GM12865 (cell line): ENCODE measurements around the gene PPRC1.

Experiments used
- DNase-seq: peaks from one replicate; pipeline ENCODE4 v3.0.0; 2010; ENCODE audit warnings: low read depth
- H3K4me3 ChIP-seq: 2 replicates; pipeline ENCODE4 v1.5.1; 2011; ENCODE audit warnings: mild to moderate bottlenecking, low read depth, low read length, control low read depth
- CTCF ChIP-seq: IDR thresholded peaks from 2 replicates; pipeline ENCODE4 v1.5.1; 2011; ENCODE audit warnings: low read length, control low read depth, low read depth, inconsistent platforms; ENCODE audit not compliant: insufficient read depth; ENCODE audit errors: missing control alignments

The PPRC1 gene

GRCh38 chr10:102113261-102113955 is 19.4 kb upstream of the PPRC1 start:
- DNase-seq, result no peak
- no peak for TF ChIP-seq CTCF
- H3K4me3 ChIP-seq, result peak overlapping the region; percentile 82

DNA sequence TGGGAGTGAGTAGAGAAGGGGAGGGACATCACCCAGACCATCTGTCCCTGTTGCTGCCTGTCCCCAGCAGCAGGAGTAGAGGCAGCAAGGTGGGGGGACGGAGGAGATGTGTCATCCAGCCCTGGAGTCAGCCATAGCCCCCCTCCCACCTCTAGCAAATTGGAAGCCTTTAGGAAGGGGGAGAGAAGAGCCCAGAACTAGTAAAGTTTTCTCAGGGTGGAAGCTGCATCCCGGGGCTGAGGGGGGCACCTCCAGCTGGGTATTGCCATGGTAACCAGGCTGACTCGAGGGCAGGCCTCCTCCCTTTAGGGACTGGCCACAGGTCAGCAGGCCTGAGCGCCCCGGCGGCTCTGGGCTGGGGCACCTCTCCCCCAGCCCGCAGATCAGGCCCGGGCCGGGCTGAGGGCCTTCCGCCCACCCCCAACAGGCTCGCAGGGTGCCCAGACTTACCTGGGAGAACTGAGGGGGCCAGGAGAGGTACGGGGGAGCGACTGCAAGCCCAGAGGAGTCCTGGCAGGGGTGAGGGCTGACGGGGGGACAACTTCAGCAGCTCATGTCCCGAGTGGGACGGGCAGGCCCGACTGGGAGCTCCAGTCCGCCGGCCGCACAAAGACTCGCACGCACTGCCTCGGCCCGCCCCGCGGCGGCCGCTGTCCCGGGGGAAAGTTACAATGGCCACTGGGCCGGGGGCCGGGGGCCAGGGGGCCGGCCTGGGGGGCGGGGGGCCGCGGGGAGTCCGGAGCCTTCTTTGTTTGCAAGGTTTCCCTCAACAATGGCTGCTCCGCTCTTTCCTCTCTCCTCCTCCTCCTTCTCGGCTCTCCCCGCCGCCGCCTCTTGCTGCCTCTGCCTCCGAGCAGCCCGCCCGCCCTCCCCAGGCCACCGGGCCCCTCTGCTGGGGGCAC is 18.6 kb upstream of the PPRC1 start:
- DNase-seq, result no peak
- TF ChIP-seq CTCF, result no peak
- H3K4me3 ChIP-seq, result peak overlapping the region; percentile 82

DNA sequence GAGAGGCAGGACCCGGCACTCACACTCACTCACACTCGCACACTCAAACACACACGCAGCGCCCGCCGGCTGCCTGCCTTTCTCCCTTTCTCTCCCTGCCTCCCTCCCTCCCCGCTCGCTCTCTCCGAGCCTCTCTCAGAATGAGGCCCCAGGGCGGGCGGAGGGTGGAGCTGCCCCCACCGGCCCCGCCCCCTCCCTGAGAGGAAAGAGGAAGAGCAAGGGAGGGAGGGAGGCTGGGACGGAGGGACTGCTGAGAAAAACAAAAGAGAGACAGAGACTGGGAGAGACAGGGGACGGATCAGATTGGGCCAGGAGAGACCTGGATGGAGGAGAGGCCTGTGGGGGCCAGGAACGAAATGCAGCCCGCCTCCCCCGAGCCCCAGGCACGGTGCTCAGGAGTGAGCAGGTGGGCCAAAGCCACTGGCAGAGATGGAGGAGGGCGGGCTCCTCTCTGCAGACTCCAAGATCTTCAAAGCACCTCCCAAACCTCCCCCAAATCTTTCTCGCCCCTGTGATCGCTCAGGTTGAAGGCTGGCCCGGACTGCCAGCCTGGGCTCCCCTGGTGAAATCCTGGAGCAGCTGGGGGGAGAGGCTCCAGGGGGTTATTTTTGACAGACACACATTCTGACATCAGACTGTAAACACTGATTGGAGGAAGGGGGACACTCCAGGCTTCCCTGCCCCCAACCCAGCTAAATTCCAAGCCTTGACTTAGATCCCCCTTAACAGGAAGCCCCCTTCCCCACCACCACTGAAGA is 17.8 kb upstream of the PPRC1 start:
- TF ChIP-seq CTCF, result no peak
- peak overlapping the region; percentile 82 for H3K4me3 ChIP-seq
- peak; percentile 85 for DNase-seq

DNA sequence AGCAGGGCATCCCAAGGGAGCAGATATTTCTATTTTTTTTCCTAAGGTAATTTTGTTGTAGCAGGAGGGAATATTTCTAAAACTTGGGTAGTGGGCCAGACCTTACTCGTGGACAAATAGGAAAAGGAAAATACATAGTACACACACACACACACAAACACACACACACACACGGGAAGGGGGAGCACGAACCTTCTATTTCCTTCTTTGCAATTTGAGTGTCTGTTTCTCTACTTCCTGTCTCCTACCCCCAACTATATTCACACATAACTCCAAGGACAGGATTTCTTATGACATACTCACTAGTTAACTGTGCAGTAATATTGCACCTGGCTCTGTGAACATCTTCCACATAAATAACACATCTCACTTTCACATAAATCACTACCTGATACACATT is 17.1 kb upstream of the PPRC1 start:
- H3K4me3 ChIP-seq, result peak overlapping the region; percentile 82; the same call in 1 of the 2 replicates
- no peak for DNase-seq
- TF ChIP-seq CTCF, result no peak

- DNase-seq, result no peak
- TF ChIP-seq CTCF, result no peak
- H3K4me3 ChIP-seq, result no peak overlapping the region
These were observed 16.2 kb upstream of the PPRC1 start for GRCh38 chr10:102116656-102117055.

- TF ChIP-seq CTCF, result no peak
- H3K4me3 ChIP-seq, result peak overlapping the region; percentile 20
- DNase-seq, result peak; percentile 56
These were observed 15.3 kb upstream of the PPRC1 start for GRCh38 chr10:102117391-102118159.
